Right lobe of liver (tissue), 4 donors: Measurements from ENCODE around the gene RNASE7.

Experiments
- CTCF ChIP-seq, 4 donors: fragments of 200-600 bp in 3 of 4; fragments of 450-650 bp in 1 of 4; IDR thresholded peaks; one replicate each; pipeline versions ENCODE4 v1.5.1 to v1.8.0; 2016 to 2022; ENCODE audit warnings: antibody characterized with exemption in 4 of 4, mild to moderate bottlenecking in 2 of 4
- POLR2A ChIP-seq: fragments of 450-650 bp; IDR thresholded peaks from one replicate; pipeline ENCODE4 v1.6.1; 2017; ENCODE audit warnings: antibody characterized with exemption, mild to moderate bottlenecking
- donor health status: DM: no; HTN: no; CAD: no.
- donor health status: DM: no; HTN: no; CAD: no.
- donor health status: DM: no; HTN: yes; CAD: no.

- no peak for TF ChIP-seq CTCF (IDR thresholded peaks at IDR 0.05)
- TF ChIP-seq POLR2A, result no peak
Measured at GRCh38 chr14:21060614-21061346, 18.6 kb downstream of the RNASE7 start.
